Heart right ventricle (tissue), 16 donors: ENCODE data around the gene EOGT. TPM values are rescaled to one million over a fixed set of nuclear protein-coding genes. Genes with fewer than 3 reads are reported as not detected.

ENCODE experiments used
- ATAC-seq, 8 donors: fragments of 200-7000 bp; cut with Tn5 transposase; one replicate each; pipeline ENCODE4 v1.9.1; 2020; ENCODE audit warnings: mild to moderate bottlenecking in 8 of 8, moderate library complexity in 8 of 8, moderate number of reproducible peaks in 1 of 8
- DNase-seq, 2 donors: peaks; one replicate each; pipeline ENCODE4 v3.0.0-alpha.2; 2020
- H3K27ac ChIP-seq, 10 donors: fragments of 200-600 bp; sonication (generic) in 2 of 10; one replicate each; pipeline versions ENCODE4 v1.5.0 to v1.8.0; 2020 to 2022; ENCODE audit warnings: mild to moderate bottlenecking in 3 of 10
- H3K27me3 ChIP-seq, 7 donors: fragments of 200-600 bp; one replicate each; pipeline ENCODE4 v1.8.0; 2021 to 2022; ENCODE audit warnings: mild to moderate bottlenecking in 2 of 7
- H3K36me3 ChIP-seq, 9 donors: fragments of 200-600 bp; sonication (generic) in 1 of 9; one replicate each; pipeline versions ENCODE4 v1.5.0 to v1.8.0; 2020 to 2022; ENCODE audit warnings: mild to moderate bottlenecking in 2 of 9
- H3K4me1 ChIP-seq, 9 donors: fragments of 200-600 bp; sonication (generic) in 1 of 9; one replicate each; pipeline versions ENCODE4 v1.5.0 to v1.8.0; 2020 to 2022; ENCODE audit warnings: mild to moderate bottlenecking in 4 of 9
- H3K4me3 ChIP-seq, 10 donors: fragments of 200-600 bp; sonication (generic) in 2 of 10; one replicate each; pipeline versions ENCODE4 v1.5.0 to v1.8.0; 2020 to 2022; ENCODE audit warnings: mild to moderate bottlenecking in 7 of 10, moderate library complexity in 2 of 10
- H3K9me3 ChIP-seq, 11 donors: fragments of 200-600 bp in 10 of 11; sonication (generic) in 2 of 11; one replicate each; pipeline versions ENCODE4 v1.5.0 to v1.8.0; 2013 to 2022; ENCODE audit warnings: mild to moderate bottlenecking in 2 of 11, control low read depth in 1 of 11, moderate library complexity in 1 of 11
- CTCF ChIP-seq, 9 donors: fragments of 200-600 bp; sonication (generic) in 2 of 9; IDR thresholded peaks; one replicate each; pipeline versions ENCODE4 v1.5.0 to v1.8.0; 2021 to 2022; ENCODE audit warnings: antibody characterized with exemption in 9 of 9, mild to moderate bottlenecking in 5 of 9, moderate library complexity in 1 of 9
- WGBS, 2 donors: extraction: QIAGEN DNeasy Blood & Tissue Kit; methylation state at CpG; one replicate each; pipeline ENCODE4 v1.1.7; 2013; ENCODE audit warnings: inconsistent platforms in 1 of 2; 5-methylcytosine and 5-hydroxymethylcytosine counted together
- intact Hi-C, 10 donors: fragments of 100-400 bp; cut with DNase I; formaldehyde crosslinking; loops; one replicate each; pipeline versions ENCODE4 v1.11.1 to v1.14.2; 2022
- polyA plus RNA-seq, 2 donors: library from polyadenylated mRNA; stranded (reverse); fragments of 200-250 nt; gene quantifications; one replicate each; pipeline ENCODE4 v1.2.3, GENCODE V29; 2013
- total RNA-seq, 10 donors: library from RNA; stranded (reverse); fragmentation: NEBNext Ultra II Directional in 3 of 10; extraction: Animal tissue kit (Norgen Biotek cat#: 25700) in 3 of 10; gene quantifications; one replicate each; pipeline versions ENCODE4 v1.2.1 to v1.2.4, GENCODE V29; 2021 to 2023
- donor health status: Arrhythmogenic right ventricular cardiomyopathy.
- donor health status: ischemic (EF 13 %, LVEDD 7.1; RV severe dilation, severe dysfunction).
- donor health status: healthy with polysubstance abuse.
- donor health status: DM: no; HTN: yes; CAD: no.
- donor health status: DM: no; HTN: no; CAD: no.
- donor health status: ischemic (EF 25% LVEDD 6.9; RV normal size, moderate dysfunction).
- donor health status: ischemic (EF 25% LVEDD 5.7; RV mildly dilated, moderate dysfunction).
- donor health status: healthy.
- donor health status: DM: yes; HTN: yes; CAD: no.
- donor health status: Ischemic cardiomyopathy.
- donor health status: ischemic (EF 35%, LVEDD 5.7; RV mildly dilated, moderate dysfunction).
- donor health status: nonischemic (EF 11% LVEDD 7.7; RV severe dilation, severe dysfunction).
- donor health status: DM: yes; HTN: yes; CAD: no.
- donor health status: PGD.
- donor health status: ischemic (EF 29% LVEDD 5.4; RV normal size, mild dysfunction).
- donor health status: nonischemic (EF 23%, LVEDD 6.1; RV moderate dilation, normal function).

The EOGT gene
- total and polyA plus RNA-seq, 12 donors: 8.8 to 66.5 (median 39.8) TPM

GRCh38 chr3:69004138-69004537 is 9.3 kb downstream of the EOGT start:
- TF ChIP-seq CTCF (IDR thresholded peaks at IDR 0.05): no peak

GRCh38 chr3:68999605-69000004 is 13.9 kb downstream of the EOGT start:
- no peak for ATAC-seq

More at GRCh38 chr3:69004138-69004537, 9.3 kb downstream of the EOGT start:
- H3K9me3 ChIP-seq: no peaks in the 10 kb centered on the region
- H3K4me3 ChIP-seq: no peak overlapping the region
- WGBS, 2 donors: 82 to 86% methylated on average over 9 of the region's 9 CpGs
- intact Hi-C loops: no loop called here
- peaks cover 0 to 16% (median 5%) of the 10 kb centered on the region in 9 donors for H3K4me1 ChIP-seq
- no peaks in the 10 kb centered on the region for H3K27me3 ChIP-seq
- H3K36me3 ChIP-seq: peaks cover 0 to 100% (median 43%) of the 10 kb centered on the region in 9 donors
- H3K27ac ChIP-seq: peak overlapping the region in 4 of 10 donors; percentile 12 to 68 (median 36)
- DNase-seq (no peak), ATAC-seq (peak in 2 of 8 donors; percentile 46 to 59)

GRCh38 chr3:68999158-68999557 is 14.3 kb downstream of the EOGT start:
- no peaks in the 10 kb centered on the region for H3K9me3 ChIP-seq
- intact Hi-C loops: no loop called here
- no peak for TF ChIP-seq CTCF (IDR thresholded peaks at IDR 0.05)
- DNase-seq (no peak), ATAC-seq (no peak)
- peaks cover 0 to 100% (median 23%) of the 10 kb centered on the region in 9 donors for H3K36me3 ChIP-seq
- H3K27me3 ChIP-seq: no peaks in the 10 kb centered on the region
- no peak overlapping the region for H3K27ac ChIP-seq
- H3K4me3 ChIP-seq: no peak overlapping the region
- H3K4me1 ChIP-seq: peaks cover 0 to 25% (median 0%) of the 10 kb centered on the region in 9 donors

More at GRCh38 chr3:68999605-69000004, 13.9 kb downstream of the EOGT start:
- Histone ChIP-seq H3K27me3 (no peaks in the 10 kb centered on the region), H3K4me3 (no peak overlapping the region), H3K36me3 (peaks cover 0 to 100% (median 22%) of the 10 kb centered on the region in 9 donors), H3K4me1 (peaks cover 0 to 25% (median 0%) of the 10 kb centered on the region in 9 donors), H3K27ac (peak overlapping the region in 1 of 10 donors; percentile 11), H3K9me3 (no peaks in the 10 kb centered on the region)
- intact Hi-C loops: no loop called here
- 67 to 84% methylated on average over 1 of the region's 1 CpG for WGBS, 2 donors
- no peak for TF ChIP-seq CTCF (IDR thresholded peaks at IDR 0.05)
- DNase-seq: no peak

- Histone ChIP-seq H3K36me3 (peaks cover 0 to 100% (median 24%) of the 10 kb centered on the region in 9 donors), H3K27ac (no peak overlapping the region), H3K27me3 (no peaks in the 10 kb centered on the region), H3K4me3 (no peak overlapping the region), H3K9me3 (no peaks in the 10 kb centered on the region), H3K4me1 (peaks cover 0 to 25% (median 0%) of the 10 kb centered on the region in 9 donors)
- 87 to 95% methylated on average over 6 of the region's 6 CpGs for WGBS, 2 donors
- intact Hi-C loops: no loop called here
- no peak for ATAC-seq
- TF ChIP-seq CTCF (IDR thresholded peaks at IDR 0.05): peak in 2 of 9 donors; percentile 10 to 16
- no peak for DNase-seq
Measured at GRCh38 chr3:68997887-68998286, 15.6 kb downstream of the EOGT start.
